Activated T-cell treated with anti-CD3 and anti-CD28 coated beads, Interleukin-2, amount 50 U/mL, for 48 hours (primary cell): ENCODE results near the gene TTYH2.

Source experiments
- DNase-seq, 2 experiments: peaks; one replicate each; pipeline ENCODE4 v3.0.0-alpha.2; 2020

The TTYH2 gene

GRCh38 chr17:74295625-74296547 is 82.5 kb downstream of the TTYH2 start:
- DNase-seq = no peak

GRCh38 chr17:74296548-74296936 is 83.2 kb downstream of the TTYH2 start:
- DNase-seq = peak; percentile 56 to 57

- peak; percentile 65 to 74 for DNase-seq
These were observed 84.6 kb downstream of the TTYH2 start for GRCh38 chr17:74297941-74298340.

GRCh38 chr17:74298778-74299177 is 85.4 kb downstream of the TTYH2 start:
- DNase-seq = no peak

- DNase-seq = no peak
These were observed 86.0 kb downstream of the TTYH2 start for GRCh38 chr17:74299226-74300009.

GRCh38 chr17:74303305-74303704 is 89.9 kb downstream of the TTYH2 start:
- DNase-seq = no peak

- no peak for DNase-seq
These were observed 90.8 kb downstream of the TTYH2 start for GRCh38 chr17:74304184-74304583.

GRCh38 chr17:74305865-74306654 is 92.7 kb downstream of the TTYH2 start:
- DNase-seq = no peak

- DNase-seq = no peak
These were observed 94.8 kb downstream of the TTYH2 start for GRCh38 chr17:74307984-74308773.

GRCh38 chr17:74309902-74310301 is 96.5 kb downstream of the TTYH2 start:
- no peak for DNase-seq
